H1 (cell line): Measurements from ENCODE around the gene NOS3. TPM values are rescaled to one million over a fixed set of nuclear protein-coding genes. Genes with fewer than 3 reads are reported as not detected.

ENCODE experiments used
- CTCF ChIA-PET: fragments of 300-600 bp; sonication (Branson Sonifier 250); formaldehyde crosslinking; loops from one replicate; lab custom pipeline; 2021; ENCODE audit not compliant: partially characterized antibody; lab: Charles Lee
- POLR2A ChIA-PET: fragments of 300-600 bp; sonication (Branson Sonifier 250); formaldehyde crosslinking; loops from one replicate; lab custom pipeline; 2021; ENCODE audit warnings: inconsistent platforms; ENCODE audit not compliant: partially characterized antibody; lab: Charles Lee
- DNase-seq, 2 experiments: peaks; one replicate each; pipeline versions ENCODE4 v3.0.0 to v3.0.0-alpha.2; 2010 to 2022; ENCODE audit warnings: low spot score in 2 of 2, low read depth in 1 of 2, mixed read lengths in 1 of 2
- FAIRE-seq: peaks from 2 replicates; lab custom pipeline; 2011; peaks lifted over from hg19 to GRCh38; lab: Jason Lieb, UNC
- H2AFZ ChIP-seq: 2 replicates; pipeline ENCODE4 v1.8.1; 2012; ENCODE audit warnings: low read length, inconsistent platforms
- H2AK5ac ChIP-seq: 2 replicates; pipeline ENCODE4 v1.6.1; 2013; ENCODE audit warnings: low read depth, low read length
- H2BK120ac ChIP-seq: replicated peaks from 2 replicates; pipeline ENCODE3; 2013; ENCODE audit warnings: low read depth, low read length, inconsistent platforms
- H2BK12ac ChIP-seq: 2 replicates; pipeline ENCODE4 v1.6.1; 2013; ENCODE audit warnings: low read depth, low read length
- H2BK15ac ChIP-seq: 2 replicates; pipeline ENCODE4 v1.6.1; 2013; ENCODE audit warnings: low read length
- H2BK20ac ChIP-seq: 2 replicates; pipeline ENCODE4 v1.6.1; 2013; ENCODE audit warnings: low read length
- H2BK5ac ChIP-seq: 2 replicates; pipeline ENCODE4 v1.6.1; 2013; ENCODE audit warnings: low read depth, low read length
- H3K14ac ChIP-seq: 2 replicates; pipeline ENCODE4 v1.6.1; 2013; ENCODE audit warnings: inconsistent platforms; ENCODE audit not compliant: insufficient read length
- H3K18ac ChIP-seq: 2 replicates; pipeline ENCODE4 v1.6.1; 2013; ENCODE audit warnings: low read length; ENCODE audit errors: extremely low read depth
- H3K23ac ChIP-seq: 2 replicates; pipeline ENCODE4 v1.6.1; 2013; ENCODE audit warnings: inconsistent platforms; ENCODE audit not compliant: insufficient read length
- H3K23me2 ChIP-seq: 2 replicates; pipeline ENCODE4 v1.6.1; 2013; ENCODE audit warnings: low read depth, low read length
- H3K27ac ChIP-seq: 2 replicates; pipeline ENCODE4 v1.6.1; 2011; ENCODE audit warnings: low read depth, low read length, inconsistent platforms
- H3K27me3 ChIP-seq, 4 experiments: replicated peaks in 1 of 4; 1 replicate in 1 of 4; 2 replicates in 3 of 4; pipeline versions ENCODE4 v1.6.1 to v1.8.1; 2011 to 2013; ENCODE audit warnings: low read length in 3 of 4, mild to moderate bottlenecking in 3 of 4, inconsistent platforms in 2 of 4, mixed read lengths in 2 of 4, moderate library complexity in 1 of 4; ENCODE audit not compliant: control insufficient read depth in 3 of 4, insufficient read depth in 3 of 4; ENCODE audit errors: extremely low read depth in 1 of 4
- H3K36me3 ChIP-seq, 4 experiments: 2 replicates each; pipeline versions ENCODE4 v1.6.1 to v1.8.1; 2011 to 2013; ENCODE audit warnings: mild to moderate bottlenecking in 4 of 4, low read length in 3 of 4, moderate library complexity in 2 of 4, control low read depth in 1 of 4, inconsistent platforms in 1 of 4; ENCODE audit not compliant: insufficient read depth in 4 of 4, control insufficient read depth in 2 of 4
- H3K4ac ChIP-seq: replicated peaks from 2 replicates; pipeline ENCODE3; 2013; ENCODE audit warnings: low read length, low read depth, mixed read lengths, inconsistent platforms; ENCODE audit not compliant: insufficient read length
- H3K4me1 ChIP-seq, 4 experiments: replicated peaks in 1 of 4; 1 replicate in 1 of 4; 2 replicates in 3 of 4; pipeline versions ENCODE4 v1.6.1 to v1.8.1; 2011 to 2013; ENCODE audit warnings: low read length in 3 of 4, inconsistent platforms in 2 of 4, mixed read lengths in 1 of 4; ENCODE audit not compliant: insufficient read depth in 4 of 4, control insufficient read depth in 3 of 4
- H3K4me2 ChIP-seq, 2 experiments: 2 replicates each; pipeline versions ENCODE4 v1.6.1 to v1.8.1; 2011 to 2013; ENCODE audit warnings: low read depth in 2 of 2, low read length in 2 of 2, control low read depth in 1 of 2, inconsistent platforms in 1 of 2, mild to moderate bottlenecking in 1 of 2; ENCODE audit not compliant: insufficient read depth in 1 of 2
- H3K4me3 ChIP-seq, 4 experiments: fragments of 200-600, 300-600 bp in 1 of 4; sonication (generic), shearing (Covaris generic), sonication (Bioruptor Twin) in 1 of 4; 2 replicates each; pipeline versions ENCODE4 v1.5.1 to v1.8.1; 2011 to 2016; ENCODE audit warnings: low read length in 4 of 4, low read depth in 3 of 4, control low read depth in 2 of 4, inconsistent platforms in 2 of 4, mild to moderate bottlenecking in 2 of 4, mixed read lengths in 1 of 4, moderate library complexity in 1 of 4; ENCODE audit not compliant: insufficient read depth in 2 of 4; ENCODE audit errors: extremely low read depth in 1 of 4
- H3K56ac ChIP-seq: replicated peaks from 2 replicates; pipeline ENCODE3; 2013; ENCODE audit warnings: low read depth, mild to moderate bottlenecking, mixed read lengths, low read length, inconsistent platforms; ENCODE audit not compliant: insufficient read length
- H3K79me1 ChIP-seq: 2 replicates; pipeline ENCODE4 v1.6.1; 2013; ENCODE audit warnings: low read depth, low read length, control low read depth
- H3K79me2 ChIP-seq, 2 experiments: 2 replicates each; pipeline versions ENCODE4 v1.6.1 to v1.8.1; 2012 to 2013; ENCODE audit warnings: low read length in 2 of 2, mild to moderate bottlenecking in 2 of 2, inconsistent platforms in 1 of 2; ENCODE audit not compliant: insufficient read depth in 2 of 2, control insufficient read depth in 1 of 2
- H3K9ac ChIP-seq, 4 experiments: replicated peaks in 1 of 4; 1 replicate in 1 of 4; 2 replicates in 3 of 4; pipeline versions ENCODE4 v1.6.1 to v1.8.1; 2011 to 2013; ENCODE audit warnings: low read depth in 3 of 4, low read length in 3 of 4, control low read depth in 2 of 4, mild to moderate bottlenecking in 2 of 4, moderate library complexity in 2 of 4, inconsistent platforms in 1 of 4; ENCODE audit errors: extremely low read depth in 1 of 4
- H3K9me3 ChIP-seq, 2 experiments: 2 replicates each; pipeline versions ENCODE4 v1.6.1 to v1.8.1; 2012 to 2013; ENCODE audit warnings: mild to moderate bottlenecking in 2 of 2, moderate library complexity in 2 of 2, control low read depth in 1 of 2, inconsistent platforms in 1 of 2, low read depth in 1 of 2, low read length in 1 of 2, mixed read lengths in 1 of 2; ENCODE audit not compliant: insufficient read depth in 2 of 2
- H4K20me1 ChIP-seq, 2 experiments: replicated peaks in 1 of 2; 2 replicates each; pipeline versions ENCODE3 to v1.8.1; 2011 to 2013; ENCODE audit warnings: inconsistent platforms in 2 of 2, low read length in 2 of 2, mild to moderate bottlenecking in 1 of 2; ENCODE audit not compliant: insufficient read depth in 2 of 2, control insufficient read depth in 1 of 2
- H4K5ac ChIP-seq: 2 replicates; pipeline ENCODE4 v1.6.1; 2013; ENCODE audit warnings: low read length, low read depth, mixed read lengths, inconsistent platforms; ENCODE audit not compliant: insufficient read length
- H4K8ac ChIP-seq: 2 replicates; pipeline ENCODE4 v1.8.0; 2013; ENCODE audit warnings: mild to moderate bottlenecking, moderate library complexity, low read length, inconsistent platforms; ENCODE audit not compliant: insufficient read depth; ENCODE audit errors: extremely low read depth
- H4K91ac ChIP-seq: replicated peaks from 2 replicates; pipeline ENCODE3; 2013; ENCODE audit warnings: low read length, mixed read lengths, inconsistent platforms; ENCODE audit not compliant: insufficient read length
- CBX5 ChIP-seq: fragments of 300-800, 300-1000 bp; sonication (generic); IDR thresholded peaks from 2 replicates; pipeline ENCODE4 v1.7.1; 2016; ENCODE audit warnings: antibody characterized with exemption, low read length, low read depth
- CHD2 ChIP-seq: IDR thresholded peaks from 2 replicates; pipeline ENCODE4 v1.6.1; 2012; ENCODE audit warnings: low read length, improper control_type of control experiment
- CREB1 ChIP-seq: IDR thresholded peaks from 2 replicates; pipeline ENCODE4 v1.6.1; 2012; ENCODE audit warnings: inconsistent platforms
- FOSL1 ChIP-seq: IDR thresholded peaks from 2 replicates; pipeline ENCODE4 v1.6.1; 2011; ENCODE audit warnings: mild to moderate bottlenecking, low read depth, low read length, moderate library complexity; ENCODE audit not compliant: insufficient read depth
- GTF2F1 ChIP-seq: IDR thresholded peaks from 2 replicates; pipeline ENCODE4 v1.6.1; 2012; ENCODE audit warnings: low read depth, low read length, improper control_type of control experiment, borderline replicate concordance
- JUND ChIP-seq: IDR thresholded peaks from 2 replicates; pipeline ENCODE4 v1.6.1; 2011; ENCODE audit warnings: mild to moderate bottlenecking, improper control_type of control experiment, low read length
- POLR2A ChIP-seq, 2 experiments: IDR thresholded peaks; 1 replicate in 1 of 2; 2 replicates in 1 of 2; pipeline ENCODE4 v1.6.1; 2011; ENCODE audit warnings: low read depth in 2 of 2, low read length in 2 of 2, mild to moderate bottlenecking in 2 of 2; ENCODE audit errors: control extremely low read depth in 1 of 2
- POU5F1 ChIP-seq: IDR thresholded peaks from 2 replicates; pipeline ENCODE4 v1.6.1; 2011; ENCODE audit warnings: low read depth, mild to moderate bottlenecking, low read length, moderate library complexity
- RBBP5 ChIP-seq: IDR thresholded peaks from 2 replicates; pipeline ENCODE4 v1.7.1; 2012; ENCODE audit warnings: low read depth, mild to moderate bottlenecking, inconsistent platforms, low read length, moderate library complexity, borderline replicate concordance
- SIRT6 ChIP-seq: IDR thresholded peaks from one replicate; pipeline ENCODE4 v1.7.1; 2012; ENCODE audit warnings: low read length, inconsistent platforms
- SP4 ChIP-seq: IDR thresholded peaks from 2 replicates; pipeline ENCODE4 v1.6.1; 2012; ENCODE audit warnings: low read length, inconsistent platforms
- TAF1 ChIP-seq: IDR thresholded peaks from 2 replicates; pipeline ENCODE4 v1.6.1; 2011; ENCODE audit warnings: mild to moderate bottlenecking, low read depth, low read length
- ZNF274 ChIP-seq: IDR thresholded peaks from 2 replicates; pipeline ENCODE4 v1.7.0; 2012; ENCODE audit warnings: low read length, borderline replicate concordance; ENCODE audit errors: extremely low read depth
- WGBS, 2 experiments: shearing (Covaris generic) in 1 of 2; methylation state at CpG; one replicate each; pipeline versions ENCODE4 v1.1.6 to v1.1.7; 2013 to 2015; ENCODE audit warnings: low lambda C conversion rate in 2 of 2, mixed read lengths in 2 of 2, inconsistent platforms in 1 of 2, low coverage in 1 of 2, missing lambda C conversion rate in 1 of 2; ENCODE audit not compliant: insufficient replicate concordance in 2 of 2, insufficient coverage in 1 of 2, insufficient read length in 1 of 2; ENCODE audit errors: extremely low coverage in 1 of 2, missing lambda C conversion rate in 1 of 2; 5-methylcytosine and 5-hydroxymethylcytosine counted together
- polyA plus RNA-seq, 7 experiments: library from polyadenylated mRNA; depleted of rRNA in 3 of 7; stranded (reverse) in 5 of 7; unstranded in 2 of 7; fragments of >200 nt in 5 of 7; fragments of 200-250 nt in 2 of 7; gene quantifications; 1 replicate in 5 of 7; 2 replicates in 1 of 7; 4 replicates in 1 of 7; pipeline versions ENCODE4 v1.2.1 to v1.2.3, GENCODE V29; 2011 to 2013; ENCODE audit warnings: missing spikeins in 2 of 7, mixed read lengths in 2 of 7
- total RNA-seq: library from RNA; stranded (reverse); fragmentation: NEBNext Ultra II Directional; extraction: Animal tissue kit (Norgen Biotek cat#: 25700); gene quantifications from 2 replicates; pipeline ENCODE4 v1.2.1, GENCODE V29; 2021

Gene NOS3
- total and polyA plus RNA-seq, 2 of the 8 experiments (the other 6 are each of a cell fraction or from before 2014, with no cell fraction given), result 4.4 to 16.2 TPM

- CTCF ChIA-PET, result interaction anchor here (0.6 to 6.1 kb wide), 15 partner anchors 9 to 72 kb away, joined by 3 to 35 read pairs (median 4); no protein-coding TSS in a partner anchor
- FAIRE-seq, result no peak
- TF ChIP-seq GTF2F1, result no peak
- TF ChIP-seq JUND, result no peak
- no peak for TF ChIP-seq FOSL1
- no peak for TF ChIP-seq CREB1
- no peak for TF ChIP-seq ZNF274
- TF ChIP-seq POU5F1, result no peak
- no peak for TF ChIP-seq POLR2A (IDR thresholded peaks at IDR 0.05; ENCODE audit: control extremely low read depth in 1 of 2, low read depth in 2 of 2, low read length in 2 of 2)
- TF ChIP-seq RBBP5, result no peak
- no peak for TF ChIP-seq CBX5
- no peak for TF ChIP-seq TAF1
- no peak for TF ChIP-seq SP4
- no peak for TF ChIP-seq SIRT6
- no peak for TF ChIP-seq CHD2
Measured at GRCh38 chr7:150946421-150947240, 44.2 kb upstream of the NOS3 start.

More at GRCh38 chr7:150946421-150947240, 44.2 kb upstream of the NOS3 start:
- no peak overlapping the region; the same call in 1 of the 2 replicates for H4K8ac ChIP-seq
- no peak overlapping the region for H3K56ac ChIP-seq
- peaks cover 0 to 18% (median 13%) of the 10 kb centered on the region in 4 experiments; a peak in 5 of 7 replicates for H3K27me3 ChIP-seq
- H2BK5ac ChIP-seq, result 0 out of 2 replicates have a peak overlapping the region, but pooled peaks have one; percentile 71
- H4K5ac ChIP-seq, result no peak overlapping the region
- peak overlapping the region; percentile 41 to 66; a peak in 3 of 4 replicates for H3K4me2 ChIP-seq
- POLR2A ChIA-PET, result interaction anchor here (0.6 to 0.9 kb wide), 3 partner anchors 9 to 148 kb away, joined by 3 read pairs; no protein-coding TSS in a partner anchor
- peaks cover 0 to 3% of the 10 kb centered on the region in 2 experiments for H4K20me1 ChIP-seq
- H3K9ac ChIP-seq, result no peak overlapping the region
- no peak overlapping the region for H2BK120ac ChIP-seq
- H2BK20ac ChIP-seq, result no peak overlapping the region
- peak overlapping the region; percentile 60; the same call in 1 of the 2 replicates for H3K18ac ChIP-seq
- H2AK5ac ChIP-seq, result no peak overlapping the region
- 71% methylated on average over 23 of the region's 27 CpGs; no CpG with 5 or more reads in 1 of the 2 experiments for WGBS, 2 experiments
- no peak overlapping the region for H3K14ac ChIP-seq
- DNase-seq, result no peak
- 0 out of 2 replicates have a peak overlapping the region, but pooled peaks have one; percentile 9 for H2BK12ac ChIP-seq
- H3K23ac ChIP-seq, result no peak overlapping the region
- no peak overlapping the region for H3K4ac ChIP-seq
- H2AFZ ChIP-seq, result no peak overlapping the region
- no peak overlapping the region for H3K27ac ChIP-seq
- H2BK15ac ChIP-seq, result peak overlapping the region; percentile 88; the same call in 1 of the 2 replicates
- H3K79me1 ChIP-seq, result no peaks in the 10 kb centered on the region
- peaks cover 4% of the 10 kb centered on the region; the same call in 1 of the 2 replicates for H3K23me2 ChIP-seq
- no peaks in the 10 kb centered on the region for H3K36me3 ChIP-seq
- H4K91ac ChIP-seq, result no peak overlapping the region
- H3K4me1 ChIP-seq, result peaks cover 0 to 44% (median 30%) of the 10 kb centered on the region in 4 experiments; a peak in 6 of 7 replicates
- H3K4me3 ChIP-seq, result peak overlapping the region in 1 of 4 experiments; percentile 56; a peak in 2 of 8 replicates
- H3K79me2 ChIP-seq, result no peaks in the 10 kb centered on the region
- H3K9me3 ChIP-seq, result no peaks in the 10 kb centered on the region
